GM21825 (cell line): ENCODE results near the gene PRDM16.

Experiments used
- ATAC-seq: cut with Tn5 transposase; IDR thresholded peaks from one replicate; pipeline ENCODE4 v1.9.1; 2021; ENCODE audit warnings: mild to moderate bottlenecking, moderate library complexity; ENCODE audit not compliant: unreplicated experiment

PRDM16 gene

GRCh38 chr1:3195480-3195815, 126.4 kb downstream of the PRDM16 start:
- no peak for ATAC-seq

GRCh38 chr1:3195966-3196515, 127.0 kb downstream of the PRDM16 start:
- no peak for ATAC-seq

GRCh38 chr1:3196577-3197245, 127.7 kb downstream of the PRDM16 start:
- no peak for ATAC-seq

GRCh38 chr1:3197781-3198316, 128.8 kb downstream of the PRDM16 start:
- ATAC-seq = no peak

GRCh38 chr1:3198371-3199271, 129.6 kb downstream of the PRDM16 start:
- ATAC-seq = no peak

GRCh38 chr1:3204725-3205124, 135.7 kb downstream of the PRDM16 start:
- no peak for ATAC-seq

GRCh38 chr1:3205815-3206214, 136.8 kb downstream of the PRDM16 start:
- no peak for ATAC-seq

GRCh38 chr1:3206696-3207095, 137.7 kb downstream of the PRDM16 start:
- no peak for ATAC-seq

- ATAC-seq = no peak
These were observed 138.3 kb downstream of the PRDM16 start for GRCh38 chr1:3207217-3207848.

- no peak for ATAC-seq
These were observed 139.8 kb downstream of the PRDM16 start for GRCh38 chr1:3208819-3209200.

GRCh38 chr1:3209201-3209600, 140.2 kb downstream of the PRDM16 start:
- no peak for ATAC-seq

- no peak for ATAC-seq
These were observed 142.8 kb downstream of the PRDM16 start for GRCh38 chr1:3211582-3212375.

- ATAC-seq = no peak
These were observed 143.7 kb downstream of the PRDM16 start for GRCh38 chr1:3212453-3213355.

GRCh38 chr1:3213730-3214129, 144.7 kb downstream of the PRDM16 start:
- ATAC-seq = no peak

GRCh38 chr1:3215198-3216014, 146.4 kb downstream of the PRDM16 start:
- no peak for ATAC-seq

- no peak for ATAC-seq
These were observed 147.0 kb downstream of the PRDM16 start for GRCh38 chr1:3216015-3216391.

GRCh38 chr1:3217181-3217641, 148.2 kb downstream of the PRDM16 start:
- no peak for ATAC-seq

GRCh38 chr1:3217979-3218679, 149.1 kb downstream of the PRDM16 start:
- ATAC-seq = no peak
